Thoracic aorta (tissue), 2 donors: ENCODE results near the gene IL19. TPM values are rescaled to one million over a fixed set of nuclear protein-coding genes. Genes with fewer than 3 reads are reported as not detected.

Experiments used
- ATAC-seq: fragments of 150-250 bp; one replicate; pipeline ENCODE4 v1.8.0; 2017; ENCODE audit warnings: low read depth; ENCODE audit not compliant: insufficient number of reproducible peaks, low FRiP score
- DNase-seq: peaks from one replicate; pipeline ENCODE4 v3.0.0-alpha.2; 2020; ENCODE audit warnings: low spot score
- H3K27ac ChIP-seq, 2 donors: fragments of 200-600 bp; sonication (generic); 1 replicate in 1 of 2; 2 replicates in 1 of 2; pipeline ENCODE4 v1.5.1; 2016; ENCODE audit warnings: mild to moderate bottlenecking in 2 of 2, moderate library complexity in 2 of 2
- H3K27me3 ChIP-seq: fragments of 200-600 bp; sonication (generic); replicated peaks from 2 replicates; pipeline ENCODE4 v1.6.0; 2016; ENCODE audit warnings: mild to moderate bottlenecking; ENCODE audit not compliant: insufficient read depth
- H3K36me3 ChIP-seq: fragments of 200-600 bp; sonication (generic); one replicate; pipeline ENCODE4 v1.5.1; 2016
- H3K4me1 ChIP-seq, 2 donors: fragments of 200-600 bp; sonication (generic); 1 replicate in 1 of 2; 2 replicates in 1 of 2; pipeline versions ENCODE4 v1.5.1 to v1.6.0; 2016; ENCODE audit warnings: low read depth in 2 of 2, mild to moderate bottlenecking in 1 of 2; ENCODE audit not compliant: control insufficient read depth in 1 of 2
- H3K4me3 ChIP-seq: fragments of 200-600 bp; sonication (generic); 2 replicates; pipeline ENCODE4 v1.5.1; 2016; ENCODE audit warnings: mild to moderate bottlenecking
- H3K9me3 ChIP-seq: fragments of 200-600 bp; sonication (generic); 2 replicates; pipeline ENCODE4 v1.5.1; 2016
- CTCF ChIP-seq: fragments of 200-600 bp; sonication (generic); IDR thresholded peaks from one replicate; pipeline ENCODE4 v1.5.1; 2019; ENCODE audit warnings: antibody characterized with exemption
- total RNA-seq, 2 donors: library from RNA; depleted of rRNA; stranded (reverse); fragments of >200 nt; gene quantifications; one replicate each; pipeline versions ENCODE4 v1.1.0 to v1.2.3, GENCODE V29; 2016

The IL19 gene
- total RNA-seq, 2 donors from 2014 or later, result not detected

- TF ChIP-seq CTCF, result no peak
- Histone ChIP-seq H3K4me3 (no peak overlapping the region), H3K9me3 (no peaks in the 10 kb centered on the region), H3K27ac (no peak overlapping the region), H3K4me1 (no peaks in the 10 kb centered on the region), H3K36me3 (no peaks in the 10 kb centered on the region), H3K27me3 (no peaks in the 10 kb centered on the region)
- DNase-seq (no peak), ATAC-seq (no peak)
Observed at GRCh38 chr1:206793620-206794019, 23.0 kb downstream of the IL19 start.

- no peak overlapping the region for H3K4me3 ChIP-seq
- no peaks in the 10 kb centered on the region for H3K27me3 ChIP-seq
- DNase-seq, result no peak
- H3K36me3 ChIP-seq, result no peaks in the 10 kb centered on the region
- no peak overlapping the region for H3K27ac ChIP-seq
- no peak for ATAC-seq
- no peaks in the 10 kb centered on the region for H3K9me3 ChIP-seq
- no peaks in the 10 kb centered on the region for H3K4me1 ChIP-seq
- TF ChIP-seq CTCF, result no peak
Observed at GRCh38 chr1:206794294-206794908, 23.8 kb downstream of the IL19 start.

- DNase-seq, result no peak
- no peak for TF ChIP-seq CTCF
- no peak for ATAC-seq
- Histone ChIP-seq H3K4me3 (no peak overlapping the region), H3K27ac (no peak overlapping the region), H3K27me3 (no peaks in the 10 kb centered on the region), H3K36me3 (no peaks in the 10 kb centered on the region), H3K4me1 (no peaks in the 10 kb centered on the region), H3K9me3 (no peaks in the 10 kb centered on the region)
Observed at GRCh38 chr1:206796116-206796515, 25.5 kb downstream of the IL19 start.

GRCh38 chr1:206796981-206797402, 26.4 kb downstream of the IL19 start:
- no peak for TF ChIP-seq CTCF
- Histone ChIP-seq H3K4me3 (no peak overlapping the region), H3K4me1 (no peaks in the 10 kb centered on the region), H3K9me3 (no peaks in the 10 kb centered on the region), H3K27me3 (no peaks in the 10 kb centered on the region), H3K36me3 (no peaks in the 10 kb centered on the region), H3K27ac (no peak overlapping the region)
- DNase-seq (no peak), ATAC-seq (no peak)

GRCh38 chr1:206797534-206798383, 27.2 kb downstream of the IL19 start:
- Histone ChIP-seq H3K36me3 (no peaks in the 10 kb centered on the region), H3K27ac (no peak overlapping the region), H3K4me1 (no peaks in the 10 kb centered on the region), H3K27me3 (no peaks in the 10 kb centered on the region), H3K4me3 (no peak overlapping the region), H3K9me3 (no peaks in the 10 kb centered on the region)
- ATAC-seq (no peak), DNase-seq (no peak)
- no peak for TF ChIP-seq CTCF
